Muscle of back (tissue), 13 donors: ENCODE results near the gene SEMA7A. TPM values are rescaled to one million over a fixed set of nuclear protein-coding genes. Genes with fewer than 3 reads are reported as not detected.
A peak's percentile ranks its signal among the peaks of the same experiment; 100 is the strongest.
"Not testable (repeated sequence)": the region's sequence is repeated elsewhere in the genome, so short reads cannot be mapped to it uniquely, and the experiment has no call there.

Source experiments
- DNase-seq, 3 donors: peaks; one replicate each; pipeline versions ENCODE4 v3.0.0 to v3.0.0-alpha.2; 2013
- long read RNA-seq, 9 donors: transcript quantifications; one replicate each; lab custom pipeline, GENCODE V29; 2026
- polyA plus RNA-seq, 10 donors: library from polyadenylated mRNA; unstranded; fragments of 120-200 nt; gene quantifications; one replicate each; pipeline ENCODE4 v1.2.1, GENCODE V29; 2013; ENCODE audit not compliant: insufficient read length in 10 of 10

The SEMA7A gene, protein sequence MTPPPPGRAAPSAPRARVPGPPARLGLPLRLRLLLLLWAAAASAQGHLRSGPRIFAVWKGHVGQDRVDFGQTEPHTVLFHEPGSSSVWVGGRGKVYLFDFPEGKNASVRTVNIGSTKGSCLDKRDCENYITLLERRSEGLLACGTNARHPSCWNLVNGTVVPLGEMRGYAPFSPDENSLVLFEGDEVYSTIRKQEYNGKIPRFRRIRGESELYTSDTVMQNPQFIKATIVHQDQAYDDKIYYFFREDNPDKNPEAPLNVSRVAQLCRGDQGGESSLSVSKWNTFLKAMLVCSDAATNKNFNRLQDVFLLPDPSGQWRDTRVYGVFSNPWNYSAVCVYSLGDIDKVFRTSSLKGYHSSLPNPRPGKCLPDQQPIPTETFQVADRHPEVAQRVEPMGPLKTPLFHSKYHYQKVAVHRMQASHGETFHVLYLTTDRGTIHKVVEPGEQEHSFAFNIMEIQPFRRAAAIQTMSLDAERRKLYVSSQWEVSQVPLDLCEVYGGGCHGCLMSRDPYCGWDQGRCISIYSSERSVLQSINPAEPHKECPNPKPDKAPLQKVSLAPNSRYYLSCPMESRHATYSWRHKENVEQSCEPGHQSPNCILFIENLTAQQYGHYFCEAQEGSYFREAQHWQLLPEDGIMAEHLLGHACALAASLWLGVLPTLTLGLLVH
- 1 to 10 TPM; 3.2 to 7.6 (median 5.4) TPM for polyA plus RNA-seq
- long read RNA-seq, donor 1, partial matches to known transcripts, result 0 of 1 reads
- long read RNA-seq, donor 1, other reads (novel, unspliced or antisense), result 0 of 1 reads
- long read RNA-seq, donor 2, result 0 reads
- long read RNA-seq, donor 3, result 0 reads
- long read RNA-seq, donor 4, partial matches to known transcripts, result 0 of 1 reads
- long read RNA-seq, donor 4, other reads (novel, unspliced or antisense), result 0 of 1 reads
- long read RNA-seq, donor 5, result 0 reads
- long read RNA-seq, donor 6, result 0 reads
- long read RNA-seq, donor 7, partial matches to known transcripts, result 0 of 1 reads
- long read RNA-seq, donor 7, other reads (novel, unspliced or antisense), result 0 of 1 reads
- long read RNA-seq, donor 8, partial matches to known transcripts, result 0 of 1 reads
- long read RNA-seq, donor 8, other reads (novel, unspliced or antisense), result 0 of 1 reads
- long read RNA-seq, donor 9, result 0 reads

DNA sequence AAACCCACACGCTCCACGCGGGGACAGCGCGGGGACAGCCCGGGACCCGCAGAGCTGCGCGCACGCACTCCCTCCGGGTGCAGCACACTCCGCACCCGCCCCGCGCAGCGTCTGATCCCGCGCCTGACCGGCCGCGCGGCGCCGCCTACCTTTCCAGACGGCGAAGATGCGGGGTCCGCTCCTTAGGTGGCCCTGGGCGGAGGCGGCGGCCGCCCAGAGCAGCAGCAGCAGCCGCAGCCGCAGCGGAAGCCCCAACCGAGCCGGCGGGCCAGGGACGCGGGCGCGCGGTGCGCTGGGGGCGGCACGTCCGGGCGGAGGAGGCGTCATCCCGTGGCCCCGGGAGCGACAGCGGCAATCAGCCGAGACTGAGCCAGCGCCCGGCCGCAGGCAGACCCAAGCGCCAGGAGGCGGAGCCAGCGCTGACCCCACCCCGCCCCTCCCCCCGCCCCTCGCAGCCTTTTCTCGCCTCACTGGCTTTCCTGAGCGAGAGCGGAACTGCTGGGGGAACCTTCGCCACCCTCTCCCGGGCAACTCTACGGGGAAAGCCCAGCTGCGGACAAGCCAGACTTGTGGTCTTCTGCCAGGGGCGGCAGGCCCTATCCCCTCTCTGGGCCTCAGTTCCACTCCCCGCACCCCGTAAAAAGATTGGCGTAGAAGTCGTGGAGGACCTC lies at the start of gene SEMA7A:
Gene SEMA7A (minus strand): TSS at position 367 of the 671 bp plus-strand sequence. CDS start 40 bp downstream, at position 327.
- DNase-seq, result peak; percentile 79 to 91 (median 82)

GRCh38 chr15:74482661-74483060 lies 48.9 kb upstream of the SEMA7A start:
- DNase-seq, result no peak

- DNase-seq, result not testable (repeated sequence)
These were observed 46.6 kb upstream of the SEMA7A start for GRCh38 chr15:74480364-74480763.

DNA sequence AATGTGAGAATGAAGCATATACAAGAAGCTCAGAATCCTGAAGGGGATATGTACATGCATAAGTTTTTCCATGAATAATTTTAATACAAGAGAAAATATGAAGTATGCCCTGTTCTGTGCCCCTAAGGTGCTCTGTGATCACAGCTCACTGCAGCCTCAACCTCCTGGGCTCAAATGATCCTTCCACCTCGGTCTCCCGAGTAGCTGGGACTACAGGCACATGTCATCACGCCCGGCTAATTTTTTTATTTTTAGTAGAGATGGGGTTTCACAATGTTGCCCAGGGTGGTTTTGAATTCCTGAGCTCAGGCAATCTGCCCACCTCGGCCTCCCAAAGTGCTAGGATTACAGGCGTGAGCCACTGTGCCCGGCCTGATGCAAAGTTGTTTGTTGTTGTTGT lies 37.9 kb upstream of the SEMA7A start:
- not testable (repeated sequence) for DNase-seq

GRCh38 chr15:74470631-74471395 lies 37.1 kb upstream of the SEMA7A start:
- DNase-seq, result no peak

DNA sequence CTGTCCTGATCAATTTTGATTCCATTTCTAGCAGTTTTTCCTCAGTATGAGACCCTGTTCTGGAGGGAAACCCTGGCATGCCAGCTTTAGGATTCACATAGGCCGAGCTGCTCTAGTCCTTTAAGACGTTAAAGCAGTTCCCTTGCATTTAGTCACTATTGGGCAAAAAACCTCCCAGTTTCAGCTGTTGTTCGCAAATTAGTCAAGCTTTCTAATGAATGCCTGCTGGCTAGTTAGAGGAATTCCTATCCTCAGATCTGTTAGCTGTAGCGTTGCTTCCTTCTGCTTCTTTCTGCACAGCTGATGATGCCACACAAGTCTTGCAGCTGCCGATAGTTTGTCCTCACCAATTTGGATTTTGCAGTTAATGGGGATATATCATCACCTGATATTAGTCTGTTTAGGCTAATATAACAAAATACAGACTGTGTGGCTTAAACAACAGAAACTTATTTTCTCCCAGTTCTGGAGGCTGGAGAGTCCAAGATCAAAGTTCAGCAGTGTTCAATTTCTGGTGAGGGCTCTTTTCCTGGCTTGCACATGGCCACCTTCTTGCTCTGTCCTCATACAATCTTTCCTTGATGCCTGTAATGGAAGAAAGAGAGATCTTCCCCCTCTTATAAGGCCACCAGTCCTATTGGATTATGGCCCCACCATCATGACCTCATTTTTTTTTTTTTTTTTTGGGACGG lies 34.7 kb upstream of the SEMA7A start:
- DNase-seq, result peak in 2 of 3 donors; percentile 26 to 39

GRCh38 chr15:74466570-74466969 lies 32.8 kb upstream of the SEMA7A start:
- no peak for DNase-seq

DNA sequence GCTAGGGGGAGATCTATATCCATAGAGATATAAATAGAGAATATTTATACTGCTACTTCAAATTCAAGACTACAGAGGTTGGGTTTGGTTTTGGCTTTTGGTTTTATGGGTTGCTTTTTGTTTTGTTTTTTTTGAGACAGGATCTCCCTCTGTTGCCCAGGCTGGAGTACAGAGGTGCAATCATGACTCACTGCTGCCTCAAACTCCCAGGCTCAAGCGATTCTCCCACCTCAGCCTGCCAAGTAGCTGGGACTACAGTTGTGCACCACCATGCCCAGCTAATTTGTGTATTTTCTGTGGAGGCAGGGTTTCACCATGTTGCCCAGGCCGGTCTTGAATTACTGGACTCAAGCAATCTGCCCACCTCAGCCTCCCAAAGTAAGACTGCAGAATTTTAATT lies 31.1 kb upstream of the SEMA7A start:
- DNase-seq, result no peak

DNA sequence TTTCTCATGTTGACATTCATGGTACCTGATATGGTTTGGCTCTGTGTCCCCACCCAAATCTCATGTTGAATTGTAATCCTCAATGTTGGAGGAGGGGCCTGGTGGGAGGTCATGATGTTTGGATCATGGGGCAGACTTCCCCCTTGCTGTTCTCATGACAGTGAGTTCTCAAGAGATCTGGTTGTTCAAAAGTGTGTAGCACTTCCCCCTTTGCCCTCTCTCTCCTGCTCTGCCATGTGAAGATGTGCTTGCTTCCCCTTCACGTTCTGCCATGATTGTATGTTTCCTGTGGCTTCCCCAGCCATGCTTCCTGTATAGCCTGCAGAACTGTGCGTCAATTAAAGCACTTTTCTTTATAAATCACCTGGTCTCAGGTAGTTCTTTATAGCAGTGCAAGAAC lies 30.5 kb upstream of the SEMA7A start:
- DNase-seq, result no peak

DNA sequence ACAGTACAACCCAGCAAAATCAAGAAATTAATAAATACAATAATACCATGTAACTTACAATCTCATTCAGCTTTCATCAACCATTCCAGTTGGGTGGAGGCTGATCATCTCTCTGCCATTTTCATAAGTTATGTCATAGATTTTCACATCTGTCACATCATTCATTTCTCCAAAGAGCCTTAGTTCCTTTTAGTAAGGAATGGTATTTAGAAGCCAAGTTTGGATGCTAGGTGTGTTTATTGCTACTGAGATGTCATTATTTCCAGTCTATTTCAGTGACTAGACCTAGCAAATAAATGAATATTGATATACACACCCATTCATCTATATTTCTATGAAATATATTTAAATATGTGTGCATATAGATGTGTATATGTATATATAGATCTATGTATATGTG lies 29.9 kb upstream of the SEMA7A start:
- DNase-seq, result no peak

GRCh38 chr15:74461847-74462511 lies 28.2 kb upstream of the SEMA7A start:
- peak in 1 of 3 donors; percentile 22 for DNase-seq

DNA sequence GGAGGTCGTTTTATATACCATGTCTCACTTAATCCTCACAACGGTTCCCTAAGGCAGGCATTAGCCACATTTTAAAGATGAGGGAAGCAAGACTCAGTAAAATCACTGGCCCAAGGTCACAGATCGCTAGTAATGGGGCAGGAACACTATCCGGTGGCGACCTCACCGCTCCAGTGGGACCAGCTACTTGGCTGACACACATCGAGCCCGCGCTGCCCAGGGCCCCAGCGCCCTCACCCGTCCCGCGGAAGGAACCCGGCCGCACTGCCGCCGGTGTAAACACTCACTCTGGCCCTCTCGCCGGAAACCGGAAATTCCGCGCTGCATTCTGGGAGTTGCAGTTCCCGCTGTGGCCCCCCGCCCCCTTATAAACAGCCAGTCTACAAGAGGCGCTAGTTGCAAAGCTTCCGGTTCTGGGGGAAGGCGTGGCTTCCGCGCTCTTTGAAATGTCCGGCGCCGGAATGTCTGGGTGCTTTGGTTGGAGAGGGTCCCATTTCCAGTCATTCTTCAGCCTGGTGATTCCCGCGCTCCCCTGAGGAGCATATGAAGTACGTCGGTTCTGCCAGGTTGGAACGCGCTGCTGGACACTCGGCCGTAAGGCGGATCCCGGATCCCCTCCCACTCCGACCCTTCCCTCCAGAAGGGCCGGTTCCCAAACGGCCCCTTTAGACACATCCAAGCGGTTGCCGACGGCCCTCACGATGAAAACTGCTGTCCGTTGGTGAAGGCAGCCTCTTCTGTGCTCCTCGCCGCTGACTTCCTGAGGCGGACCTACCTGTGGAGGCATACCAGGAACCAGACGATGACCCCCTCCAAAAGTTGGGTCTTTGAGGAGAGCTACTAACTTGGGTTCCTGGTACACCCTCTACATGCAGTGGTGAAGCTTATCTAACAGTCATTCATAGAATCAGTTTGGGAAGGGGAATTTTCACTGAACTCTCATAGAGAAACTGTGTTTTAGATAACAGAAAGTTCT lies 27.4 kb upstream of the SEMA7A start, which contains the start of gene UBL7:
Gene UBL7 (minus strand): TSS at position 290 of the 976 bp plus-strand sequence. CDS start 2,293 bp downstream, outside the sequence.
- peak; percentile 96 to 98 (median 97) for DNase-seq

- no peak for DNase-seq
These were observed 26.5 kb upstream of the SEMA7A start for GRCh38 chr15:74460298-74460697.

- not testable (repeated sequence) for DNase-seq
These were observed 26.0 kb upstream of the SEMA7A start for GRCh38 chr15:74459798-74460197.

GRCh38 chr15:74458473-74458872 lies 24.7 kb upstream of the SEMA7A start:
- DNase-seq, result no peak

DNA sequence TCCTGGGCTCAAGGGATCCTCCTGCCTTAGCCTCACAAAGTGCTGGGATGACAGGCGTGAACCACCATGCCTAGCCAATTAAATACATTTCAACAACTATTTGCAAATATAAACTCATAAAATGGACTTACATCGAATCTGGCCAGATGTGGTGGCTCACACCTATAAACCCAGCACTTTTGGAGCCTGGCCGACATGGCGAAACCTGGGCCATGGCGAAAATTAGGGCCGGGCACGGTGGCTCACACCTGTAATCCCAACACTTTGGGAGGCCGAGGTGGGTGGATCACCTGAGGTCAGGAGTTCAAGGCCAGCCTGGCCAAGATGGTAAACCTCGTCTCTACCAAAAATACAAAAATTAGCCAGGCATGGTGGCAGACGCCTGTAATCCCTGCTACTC lies 23.3 kb upstream of the SEMA7A start:
- not testable (repeated sequence) for DNase-seq

DNA sequence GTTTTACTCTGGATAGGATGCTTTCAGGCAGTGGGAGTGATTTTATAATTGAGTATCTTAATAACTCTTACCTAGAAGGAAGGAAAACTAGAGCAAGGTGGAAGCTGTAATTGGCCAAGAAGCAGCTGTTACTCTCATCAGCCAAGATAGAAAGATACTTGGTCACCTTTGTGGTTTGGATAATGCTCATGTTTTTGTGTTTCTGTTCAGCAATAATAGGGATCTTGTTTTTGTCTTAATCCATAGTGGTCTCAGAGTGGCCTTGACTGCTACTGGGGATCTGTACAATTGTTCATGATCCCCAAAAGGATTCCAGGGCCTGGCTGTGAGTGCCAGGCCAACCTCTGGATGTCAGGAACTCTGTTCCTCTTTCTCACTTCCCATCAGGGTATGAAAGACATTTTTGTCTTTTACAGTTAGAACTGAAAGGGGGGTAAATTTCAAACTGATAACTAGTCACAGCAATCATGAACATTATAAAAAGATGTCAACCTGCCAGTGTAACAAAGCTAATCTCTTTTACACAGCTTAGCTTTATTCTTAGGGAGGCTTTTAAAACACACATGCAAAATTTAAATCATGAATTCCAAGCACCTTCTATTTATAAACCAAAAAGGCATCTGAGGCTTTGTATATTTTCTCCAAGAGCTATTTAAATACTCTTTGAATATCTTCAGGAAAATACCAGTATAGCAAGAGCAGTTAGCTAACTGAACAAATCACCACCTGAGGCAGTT lies 21.2 kb upstream of the SEMA7A start:
- DNase-seq, result no peak
